GM19328 (cell line): ENCODE data around the gene RFX6.

Experiments used
- ATAC-seq: cut with Tn5 transposase; IDR thresholded peaks from one replicate; pipeline ENCODE4 v1.9.1; 2021; ENCODE audit warnings: mild to moderate bottlenecking, moderate library complexity; ENCODE audit not compliant: unreplicated experiment

Gene RFX6

DNA sequence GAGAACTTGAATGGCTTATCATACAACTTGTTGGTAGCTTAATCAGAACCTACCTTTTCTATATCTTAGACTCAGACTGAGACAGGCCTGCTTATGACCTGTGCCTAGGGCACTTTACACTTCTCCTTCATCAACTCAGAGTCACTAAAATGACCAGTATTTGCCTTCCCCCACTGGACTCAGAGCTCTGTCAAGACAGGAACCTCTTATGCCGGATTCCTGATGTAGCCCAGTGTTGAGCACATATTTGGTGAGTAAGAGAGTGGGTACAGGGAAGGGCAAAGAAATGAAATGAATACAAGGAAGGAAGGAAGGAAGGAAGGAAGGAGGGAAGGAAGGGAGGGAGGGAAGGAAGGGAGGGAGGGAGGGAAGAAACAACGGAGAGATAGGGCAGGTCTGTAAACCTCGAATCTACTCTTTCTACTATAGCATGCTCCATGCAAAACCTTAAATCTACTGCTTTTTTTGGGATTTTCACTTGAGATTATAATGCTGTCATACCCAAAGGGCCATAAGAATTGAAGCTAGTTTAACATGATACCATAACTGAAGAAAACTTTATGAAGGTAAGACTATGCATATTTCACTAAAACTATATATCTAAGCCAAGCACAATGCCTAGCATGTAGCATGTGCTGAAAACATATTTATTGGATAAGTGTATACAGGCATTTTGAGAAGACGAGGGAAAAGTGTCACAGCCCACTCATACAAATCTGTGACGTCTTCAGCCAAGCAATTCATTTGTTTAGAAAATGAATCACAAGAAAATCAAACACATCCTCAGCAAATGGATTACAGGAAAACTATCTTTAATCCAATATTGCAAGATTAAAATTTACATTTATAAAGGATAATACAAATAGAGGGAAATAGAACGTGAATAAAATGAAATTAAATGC, 89.9 kb downstream of the RFX6 start:
- ATAC-seq, result no peak

DNA sequence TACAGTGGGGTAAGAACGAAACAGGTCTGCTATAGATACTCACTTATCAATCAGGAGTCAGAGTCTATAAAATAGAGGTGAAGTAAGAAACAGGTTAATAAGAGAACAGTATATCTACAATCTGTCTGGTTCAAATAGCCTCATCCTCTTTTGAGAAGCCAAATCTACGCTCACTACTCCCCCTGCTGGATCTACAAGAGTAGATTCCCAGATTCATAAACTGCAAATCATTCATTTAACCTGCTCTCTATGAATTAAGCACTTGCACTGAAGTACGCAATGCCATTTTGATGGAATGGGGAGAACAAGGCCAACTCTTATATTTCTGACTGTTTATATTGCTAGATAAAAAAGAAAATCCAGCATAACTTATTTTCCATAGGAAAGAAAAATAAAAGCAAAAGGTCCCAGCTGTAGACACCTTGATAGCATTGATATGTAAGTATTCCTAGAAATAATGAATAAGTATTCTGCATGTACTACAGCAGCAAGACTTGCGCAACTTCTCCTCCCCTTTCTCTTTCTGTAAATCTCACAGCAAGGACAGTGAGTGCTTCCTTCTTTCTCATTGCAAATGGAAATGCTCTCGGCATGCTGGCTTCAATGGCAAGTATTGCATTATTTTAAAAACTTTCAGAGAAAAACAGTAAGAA, 92.3 kb downstream of the RFX6 start:
- ATAC-seq, result peak; percentile 81

DNA sequence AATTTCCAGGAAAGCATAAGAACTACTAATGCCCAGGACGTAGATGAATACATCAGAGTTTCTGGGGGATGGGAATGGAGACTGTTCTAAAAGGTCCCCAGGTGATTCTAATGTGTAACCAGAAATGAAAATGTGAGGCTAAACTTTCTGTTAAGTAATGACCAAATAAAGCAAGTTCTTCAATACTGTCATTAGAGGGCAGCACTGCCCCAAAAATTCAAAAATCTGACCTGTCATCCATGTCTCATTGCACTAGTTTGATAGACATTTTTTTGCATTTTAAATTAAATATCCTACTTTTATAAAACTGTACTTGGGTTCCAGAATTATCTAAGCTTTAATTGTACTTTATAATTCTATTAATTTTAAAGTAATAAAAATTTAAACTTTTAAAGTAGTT, 94.9 kb downstream of the RFX6 start:
- ATAC-seq, result peak; percentile 57

DNA sequence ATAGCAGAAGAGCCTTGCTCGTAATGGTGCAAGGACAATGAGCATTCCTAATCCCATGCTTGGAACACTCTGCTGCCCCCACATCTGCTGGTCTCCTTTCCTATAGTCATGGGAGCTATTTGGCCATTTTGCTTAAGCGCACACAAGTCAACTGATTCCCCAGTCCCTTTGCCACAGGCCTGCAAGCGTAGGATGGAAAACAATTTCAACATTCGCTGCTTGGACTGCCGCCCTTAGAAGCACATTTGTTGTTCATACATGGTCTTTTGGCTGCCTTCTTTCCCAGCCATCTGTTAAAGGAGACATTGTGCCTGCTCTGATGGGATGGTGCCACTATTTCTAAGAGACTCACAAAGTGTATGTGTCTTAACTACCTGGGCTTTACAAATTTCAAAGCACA, 96.9 kb downstream of the RFX6 start:
- ATAC-seq, result no peak

DNA sequence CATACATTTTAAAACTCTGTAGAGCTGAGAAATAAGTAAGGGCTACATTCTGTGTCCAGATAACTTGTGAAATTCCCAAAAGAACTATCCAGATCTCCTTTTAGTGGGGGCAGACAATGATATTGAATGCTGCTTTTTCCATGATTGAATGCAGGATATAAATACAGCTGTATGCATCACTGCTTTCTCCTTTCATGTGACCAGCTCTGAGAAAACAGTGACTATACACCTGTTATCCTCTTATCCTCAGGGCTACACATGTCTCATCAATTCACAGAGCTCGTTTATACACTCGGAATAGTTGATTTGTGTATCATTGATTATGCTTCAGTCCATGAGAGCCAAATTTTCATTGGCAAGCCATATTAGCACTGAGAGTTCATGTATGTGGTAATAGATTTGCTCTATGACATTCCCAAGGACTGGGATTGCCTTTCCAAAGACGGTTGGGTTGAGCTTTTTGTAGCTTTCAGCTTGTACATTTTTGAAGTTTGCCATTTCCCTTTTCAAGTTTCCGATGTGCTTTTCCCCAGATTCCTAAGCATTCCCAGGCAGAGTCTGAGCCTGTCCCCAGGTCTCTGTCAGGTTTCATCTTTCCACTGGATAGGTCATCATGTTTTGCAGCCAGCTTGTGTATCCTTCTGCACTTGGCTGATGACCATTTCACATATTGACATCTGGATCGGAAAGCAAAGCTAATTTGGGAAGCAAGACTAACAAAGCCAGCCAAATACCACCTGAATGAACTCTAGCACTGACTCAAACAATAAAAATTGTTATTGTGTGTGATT, 97.7 kb downstream of the RFX6 start:
- ATAC-seq, result no peak

DNA sequence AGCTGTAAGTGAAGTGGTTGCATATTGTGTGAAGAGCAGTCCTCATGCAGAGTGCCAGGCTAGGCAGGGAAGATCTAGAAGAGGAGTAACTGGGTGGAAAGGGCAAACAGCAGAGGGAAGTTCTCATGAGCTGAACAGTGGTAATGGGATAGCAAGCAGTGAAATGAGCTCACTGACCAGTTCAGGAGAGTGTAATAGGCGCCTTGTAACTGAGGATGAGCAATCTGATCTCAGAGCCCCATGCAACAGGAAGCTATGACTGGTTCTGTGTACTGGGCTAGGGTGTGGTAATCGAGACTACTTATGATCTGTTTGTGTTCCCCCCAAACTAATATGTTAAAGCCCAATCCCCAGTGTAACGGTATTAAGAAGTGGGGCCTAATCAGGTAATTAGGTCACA, 98.6 kb downstream of the RFX6 start:
- ATAC-seq, result no peak

DNA sequence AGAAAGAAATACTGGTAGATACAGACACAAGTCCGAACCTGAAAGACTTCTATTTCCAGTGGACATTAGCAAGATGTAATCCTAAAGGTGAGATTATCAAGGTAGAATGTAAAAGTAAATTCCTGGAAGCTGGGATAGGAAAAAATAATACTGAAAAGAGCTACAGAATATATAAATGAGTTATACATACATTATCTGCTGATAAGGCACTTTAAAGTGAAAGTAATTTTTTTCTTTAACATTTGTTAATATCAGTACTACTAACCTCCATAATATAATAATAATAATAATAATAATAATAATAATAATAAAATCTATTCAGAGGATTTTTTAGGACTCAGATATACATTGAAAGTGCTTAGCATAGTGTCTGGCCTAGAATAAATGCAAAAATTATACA, 102.5 kb downstream of the RFX6 start:
- no peak for ATAC-seq
